Panc1 (cell line): ENCODE measurements around the gene GLI3.

Experiments
- CTCF ChIP-seq: fragments of 450-650 bp; IDR thresholded peaks from 2 replicates; pipeline ENCODE4 v1.5.1; 2017; ENCODE audit warnings: mild to moderate bottlenecking
- REST ChIP-seq, 2 experiments: IDR thresholded peaks; 2 replicates each; pipeline ENCODE4 v1.6.1; 2011 to 2012; ENCODE audit warnings: low read depth in 2 of 2, control low read depth in 1 of 2, low read length in 1 of 2, mild to moderate bottlenecking in 1 of 2, moderate library complexity in 1 of 2; ENCODE audit not compliant: insufficient read depth in 1 of 2
- SIN3A ChIP-seq: IDR thresholded peaks from 2 replicates; pipeline ENCODE4 v1.6.1; 2012; ENCODE audit warnings: low read depth, mild to moderate bottlenecking, low read length, moderate library complexity, borderline replicate concordance; ENCODE audit not compliant: insufficient read depth
- TCF7L2 ChIP-seq: IDR thresholded peaks from 2 replicates; pipeline ENCODE4 v1.6.1; 2011; ENCODE audit warnings: mild to moderate bottlenecking, low read depth, low read length, inconsistent platforms

- TF ChIP-seq CTCF (no peak), REST (IDR thresholded peaks at IDR 0.05; ENCODE audit: insufficient read depth in 1 of 2, low read depth in 2 of 2, low read length in 1 of 2) (no peak), SIN3A (no peak), TCF7L2 (no peak)
Observed at GRCh38 chr7:42105554-42106358, 131.3 kb downstream of the GLI3 start.
